Ovary (tissue), 9 donors: ENCODE measurements around the gene CRAT. TPM values are rescaled to one million over a fixed set of nuclear protein-coding genes. Genes with fewer than 3 reads are reported as not detected.

Experiments used
- DNase-seq, 5 donors: peaks; one replicate each; pipeline ENCODE4 v3.0.0-alpha.2; 2019 to 2020
- H3K27ac ChIP-seq, 2 donors: fragments of 200-600 bp; one replicate each; pipeline versions ENCODE4 v1.5.1 to v1.8.0; 2019 to 2022
- H3K27me3 ChIP-seq: fragments of 200-600 bp; one replicate; pipeline ENCODE4 v1.8.0; 2022
- H3K36me3 ChIP-seq: fragments of 200-600 bp; sonication (generic); one replicate; pipeline ENCODE4 v1.5.1; 2019
- H3K4me1 ChIP-seq: one replicate; pipeline ENCODE4 v1.8.1; 2013; ENCODE audit warnings: mild to moderate bottlenecking, moderate library complexity; ENCODE audit not compliant: insufficient read depth
- H3K4me3 ChIP-seq: fragments of 200-600 bp; sonication (generic); one replicate; pipeline ENCODE4 v1.5.1; 2017
- H3K9me3 ChIP-seq, 2 donors: fragments of 200-600 bp in 1 of 2; sonication (generic) in 1 of 2; one replicate each; pipeline versions ENCODE4 v1.5.1 to v1.8.1; 2013 to 2019; ENCODE audit warnings: mild to moderate bottlenecking in 1 of 2, moderate library complexity in 1 of 2
- EP300 ChIP-seq: sonication (generic); formaldehyde crosslinking; IDR thresholded peaks from one replicate; pipeline ENCODE4 v1.6.1; 2017; ENCODE audit warnings: antibody characterized with exemption
- POLR2A ChIP-seq: fragments of 450-650 bp; IDR thresholded peaks from one replicate; pipeline ENCODE4 v1.6.1; 2017; ENCODE audit warnings: antibody characterized with exemption, mild to moderate bottlenecking, moderate library complexity
- WGBS, 3 donors: extraction: QIAGEN DNeasy Blood & Tissue Kit in 1 of 3; methylation state at CpG; one replicate each; pipeline versions ENCODE4 v1.1.5 to v1.1.7; 2013 to 2017; 5-methylcytosine and 5-hydroxymethylcytosine counted together
- intact Hi-C, 4 donors: fragments of 100-400 bp; cut with DNase I; formaldehyde crosslinking; loops; one replicate each; pipeline versions ENCODE4 v1.11.0 to v1.15.1; 2022 to 2023
- polyA plus RNA-seq, 2 donors: library from polyadenylated mRNA; stranded (reverse); fragments of 200-250 nt in 1 of 2; fragments of 350-450 nt in 1 of 2; fragmentation: Illumina TruSeq in 1 of 2; extraction: RNeasy Lipid Tissue Mini Kit (QIAGEN cat#74804) in 1 of 2; gene quantifications; one replicate each; pipeline ENCODE4 v1.2.3, GENCODE V29; 2013 to 2014
- total RNA-seq, 7 donors: library from RNA; depleted of rRNA in 2 of 7; stranded (reverse); fragments of >200 nt in 2 of 7; fragmentation: NEBNext Ultra II Directional in 3 of 7; extraction: Animal tissue kit (Norgen Biotek cat#: 25700) in 3 of 7; gene quantifications; one replicate each; pipeline versions ENCODE4 v1.1.0 to v1.2.4, GENCODE V29; 2016 to 2023
- TF ChIP-seq, protein P1 (sequence below), 3 donors: fragments of 450-650 bp in 2 of 3; fragments of 200-600 bp in 1 of 3; IDR thresholded peaks; one replicate each; pipeline versions ENCODE4 v1.5.1 to v1.8.0; 2016 to 2022; ENCODE audit warnings: antibody characterized with exemption in 3 of 3, mild to moderate bottlenecking in 1 of 3
- donor health status: DM: no; HTN: no; CAD: no; lungs with moderate emphysema.
- donor health status: DM: no; HTN: no; CAD: no.
- donor health status: Bipolar disorder and iron deficiency.
- donor health status: DM: yes; HTN: yes; CAD: no.
- donor health status: DM: no; HTN: no; CAD: no.
- donor health status: DM: yes; HTN: yes; CAD: no.

Gene CRAT
- total and polyA plus RNA-seq, 9 donors: 23.0 to 42.7 (median 37.1) TPM

DNA sequence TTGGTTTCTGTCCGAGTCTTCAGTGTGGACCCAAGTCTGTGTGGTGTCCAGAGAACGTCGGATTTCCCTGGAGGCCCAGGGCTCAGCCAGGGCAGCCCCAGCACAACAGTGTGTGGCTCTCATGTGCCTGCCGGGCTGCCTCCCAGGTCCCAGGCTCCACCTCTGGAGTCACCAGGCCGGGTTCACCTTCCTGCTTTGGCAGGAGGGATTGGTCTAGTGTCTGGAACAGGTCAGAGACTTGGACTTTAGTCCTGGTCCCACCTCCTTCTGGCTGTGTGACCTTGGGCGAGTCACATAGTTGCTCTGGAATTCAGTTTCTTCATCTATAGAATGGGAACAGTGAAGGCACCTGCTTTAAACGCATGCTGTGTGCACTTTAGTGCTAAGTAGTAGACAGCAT lies 26.5 kb downstream of the CRAT start:
- H3K27ac ChIP-seq: no peak overlapping the region
- 78 to 91% (median 86%) methylated on average over 7 of the region's 7 CpGs for WGBS, 3 donors
- peaks cover 5% of the 10 kb centered on the region for H3K4me1 ChIP-seq
- intact Hi-C loops: no loop called here
- no peaks in the 10 kb centered on the region for H3K36me3 ChIP-seq
- no peaks in the 10 kb centered on the region for H3K9me3 ChIP-seq
- TF ChIP-seq EP300 (no peak), POLR2A (no peak)
- TF ChIP-seq, protein P1, sequence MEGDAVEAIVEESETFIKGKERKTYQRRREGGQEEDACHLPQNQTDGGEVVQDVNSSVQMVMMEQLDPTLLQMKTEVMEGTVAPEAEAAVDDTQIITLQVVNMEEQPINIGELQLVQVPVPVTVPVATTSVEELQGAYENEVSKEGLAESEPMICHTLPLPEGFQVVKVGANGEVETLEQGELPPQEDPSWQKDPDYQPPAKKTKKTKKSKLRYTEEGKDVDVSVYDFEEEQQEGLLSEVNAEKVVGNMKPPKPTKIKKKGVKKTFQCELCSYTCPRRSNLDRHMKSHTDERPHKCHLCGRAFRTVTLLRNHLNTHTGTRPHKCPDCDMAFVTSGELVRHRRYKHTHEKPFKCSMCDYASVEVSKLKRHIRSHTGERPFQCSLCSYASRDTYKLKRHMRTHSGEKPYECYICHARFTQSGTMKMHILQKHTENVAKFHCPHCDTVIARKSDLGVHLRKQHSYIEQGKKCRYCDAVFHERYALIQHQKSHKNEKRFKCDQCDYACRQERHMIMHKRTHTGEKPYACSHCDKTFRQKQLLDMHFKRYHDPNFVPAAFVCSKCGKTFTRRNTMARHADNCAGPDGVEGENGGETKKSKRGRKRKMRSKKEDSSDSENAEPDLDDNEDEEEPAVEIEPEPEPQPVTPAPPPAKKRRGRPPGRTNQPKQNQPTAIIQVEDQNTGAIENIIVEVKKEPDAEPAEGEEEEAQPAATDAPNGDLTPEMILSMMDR (IDR thresholded peaks at IDR 0.05): no peak
- no peak overlapping the region for H3K4me3 ChIP-seq
- no peaks in the 10 kb centered on the region for H3K27me3 ChIP-seq
- DNase-seq: no peak

DNA sequence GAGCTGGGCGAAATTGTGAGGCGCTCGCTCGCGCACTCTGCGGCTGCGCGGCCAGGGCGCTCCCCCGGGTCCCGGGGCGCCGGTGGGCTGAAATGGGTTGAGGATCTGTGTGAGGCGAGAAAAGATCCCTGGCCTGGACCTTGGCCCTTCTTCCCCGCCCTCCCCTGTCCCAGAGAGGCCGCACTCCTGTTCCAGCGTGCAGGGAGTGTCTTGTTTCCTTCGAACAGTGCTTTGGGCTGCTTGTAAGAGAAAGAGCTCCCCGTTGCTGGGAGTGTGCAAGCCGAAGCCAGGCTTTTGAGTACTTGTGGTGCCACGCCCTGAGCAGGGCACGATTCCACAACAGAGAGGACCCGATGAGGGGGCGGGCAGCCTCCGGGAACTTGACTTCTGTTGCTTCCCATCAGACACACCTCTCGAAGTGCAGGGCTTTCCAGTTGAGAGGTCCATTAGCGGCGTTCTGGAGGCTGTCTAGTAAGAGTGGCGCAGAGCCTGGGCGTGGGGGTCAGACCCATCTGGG lies 29.1 kb downstream of the CRAT start:
- no peak for DNase-seq
- WGBS, 3 donors: 1 to 2% (median 2%) methylated on average over 29 to 30 of the region's 30 CpGs
- no peaks in the 10 kb centered on the region for H3K9me3 ChIP-seq
- H3K4me3 ChIP-seq: peak overlapping the region; percentile 93
- H3K4me1 ChIP-seq: peaks cover 5% of the 10 kb centered on the region
- H3K36me3 ChIP-seq: no peaks in the 10 kb centered on the region
- peak overlapping the region; percentile 0 to 66 for H3K27ac ChIP-seq
- H3K27me3 ChIP-seq: no peaks in the 10 kb centered on the region
- intact Hi-C loops: no loop called here
- TF ChIP-seq, protein P1 (IDR thresholded peaks at IDR 0.05): no peak
- TF ChIP-seq POLR2A (no peak), EP300 (no peak)

DNA sequence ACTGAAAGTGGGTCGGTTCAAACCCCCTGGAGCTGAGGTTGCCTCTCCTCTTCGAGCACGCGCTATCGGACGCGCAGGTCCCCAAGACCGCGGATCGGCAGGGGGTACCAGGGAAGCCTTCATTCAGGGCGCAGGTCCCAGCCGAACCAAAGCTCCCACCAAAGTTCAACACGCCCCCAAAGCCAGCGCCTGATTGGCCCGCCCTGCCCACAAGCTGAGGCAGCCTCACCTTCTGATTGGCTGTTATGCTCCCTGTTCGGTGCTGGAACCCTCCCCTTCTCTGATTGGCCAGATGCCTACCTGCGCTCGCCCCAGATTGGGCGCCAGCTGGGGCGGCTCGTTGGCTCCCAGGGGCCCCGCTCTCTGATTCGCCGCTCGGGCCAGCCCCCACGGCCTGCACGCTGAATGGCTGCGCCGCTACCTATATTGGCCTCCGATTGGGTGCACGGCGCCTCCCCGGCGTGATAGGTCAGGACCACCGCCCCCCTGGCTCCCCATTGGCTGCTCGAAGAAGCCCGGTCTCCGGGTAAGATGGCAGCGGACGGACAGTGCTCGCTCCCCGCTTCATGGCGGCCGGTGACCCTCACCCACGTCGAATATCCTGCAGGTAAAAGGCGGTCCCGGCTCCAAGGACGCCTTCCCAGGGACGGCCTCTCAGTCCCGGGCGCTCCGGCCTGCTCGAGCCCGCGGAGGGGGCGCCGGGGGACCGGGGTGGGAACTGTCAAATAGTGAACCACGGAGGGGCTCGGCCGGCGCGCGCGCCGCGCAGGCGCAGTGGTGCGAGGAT lies 29.8 kb downstream of the CRAT start, which contains the start of gene DOLPP1:
Gene DOLPP1, plus strand, starts transcription at position 511 of the 787 bp plus-strand sequence. Its CDS starts 21 bp downstream, at position 532.
- TF ChIP-seq, protein P1 (IDR thresholded peaks at IDR 0.05): no peak
- peak; percentile 48 for TF ChIP-seq POLR2A
- intact Hi-C loops: no loop called here
- H3K27me3 ChIP-seq: no peaks in the 10 kb centered on the region
- no peaks in the 10 kb centered on the region for H3K36me3 ChIP-seq
- peaks cover 5% of the 10 kb centered on the region for H3K4me1 ChIP-seq
- peak within 1 kb of the TSS; percentile 0 to 66 for H3K27ac ChIP-seq
- peak; percentile 98 to 99 (median 98) for DNase-seq
- H3K4me3 ChIP-seq: peak within 1 kb of the TSS; percentile 93
- WGBS, 3 donors: 0% methylated on average over 27 to 70 of the region's 70 CpGs
- H3K9me3 ChIP-seq: no peaks in the 10 kb centered on the region

DNA sequence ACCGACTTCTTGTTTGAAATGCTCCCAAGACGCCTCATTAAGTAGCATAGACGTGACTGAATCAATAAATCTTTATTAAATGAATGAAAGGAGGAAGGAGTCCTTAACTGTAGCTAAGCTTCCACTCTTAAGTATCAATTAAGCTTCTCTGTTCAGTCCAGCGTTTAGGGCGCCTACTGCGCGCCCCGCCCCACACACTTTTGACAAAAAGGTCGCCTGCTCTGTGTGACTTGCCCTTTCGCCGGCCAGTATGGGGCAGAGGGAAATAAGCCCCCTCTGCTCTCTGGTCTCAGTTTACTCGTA lies 30.3 kb downstream of the CRAT start:
- Histone ChIP-seq H3K27me3 (no peaks in the 10 kb centered on the region), H3K4me3 (peak overlapping the region; percentile 93), H3K4me1 (peaks cover 5% of the 10 kb centered on the region), H3K27ac (peak overlapping the region in 1 of 2 donors; percentile 41), H3K9me3 (no peaks in the 10 kb centered on the region), H3K36me3 (no peaks in the 10 kb centered on the region)
- TF ChIP-seq, protein P1 (IDR thresholded peaks at IDR 0.05): peak in 1 of 3 donors; percentile 3
- TF ChIP-seq POLR2A (no peak), EP300 (no peak)
- 3 to 4% (median 4%) methylated on average over 12 of the region's 12 CpGs for WGBS, 3 donors
- intact Hi-C loops: no loop called here
- no peak for DNase-seq
